Umbilical cord (tissue), 2 donors: ENCODE measurements around the gene MED22. TPM values are rescaled to one million over a fixed set of nuclear protein-coding genes. Genes with fewer than 3 reads are reported as not detected.

Source experiments
- DNase-seq: peaks from one replicate; pipeline ENCODE4 v3.0.0-alpha.2; 2015; ENCODE audit warnings: low spot score
- total RNA-seq: library from RNA; depleted of rRNA; stranded (reverse); fragments of >200 nt; gene quantifications from one replicate; pipeline ENCODE4 v1.2.3, GENCODE V29; 2014; ENCODE audit warnings: low replicate concordance; ENCODE audit not compliant: insufficient read depth

Gene MED22
- total RNA-seq, 1 donor from 2014 or later, result 27.7 TPM

DNA sequence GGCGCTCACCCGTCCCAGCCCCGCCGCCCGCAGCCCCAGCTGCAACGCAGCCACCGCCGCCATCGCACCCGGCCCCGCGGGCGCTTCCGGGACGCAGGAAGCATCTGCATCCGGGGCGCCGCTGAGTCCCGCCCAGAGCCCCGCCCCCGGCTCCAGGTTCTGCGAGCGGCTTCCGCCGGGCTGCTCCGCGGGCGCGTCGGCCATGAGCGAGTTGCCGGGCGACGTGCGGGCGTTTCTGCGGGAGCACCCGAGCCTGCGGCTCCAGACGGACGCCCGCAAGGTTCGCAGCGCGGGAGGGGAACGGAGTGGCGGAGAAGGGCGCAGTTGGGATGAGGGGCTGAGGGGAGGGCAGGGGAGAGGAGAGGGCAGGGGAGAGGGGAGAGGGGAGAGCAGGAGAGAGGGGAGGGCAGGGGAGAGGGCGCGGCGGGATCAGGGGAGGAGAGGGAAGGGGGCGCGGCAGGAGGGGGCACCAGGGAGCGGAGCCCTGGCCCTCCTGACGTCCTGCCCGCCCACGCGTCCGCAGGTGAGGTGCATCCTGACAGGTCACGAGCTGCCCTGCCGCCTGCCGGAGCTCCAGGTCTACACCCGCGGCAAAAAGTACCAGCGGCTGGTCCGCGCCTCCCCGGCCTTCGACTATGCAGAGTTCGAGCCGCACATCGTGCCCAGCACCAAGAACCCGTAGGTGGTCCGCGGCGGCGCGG lies 8.6 kb upstream of the MED22 start, which contains the start of the genes SURF1 and SURF2:
Gene SURF1, minus strand, starts transcription at position 97 of the 701 bp plus-strand sequence. Its CDS starts 34 bp downstream, at position 63.
Gene SURF2, plus strand, starts transcription at position 160 of the 701 bp plus-strand sequence. Its CDS starts 43 bp downstream, at position 203.
- DNase-seq, result peak; percentile 88

- DNase-seq, result no peak
Measured at GRCh38 chr9:133355881-133356357, 8.0 kb upstream of the MED22 start.

DNA sequence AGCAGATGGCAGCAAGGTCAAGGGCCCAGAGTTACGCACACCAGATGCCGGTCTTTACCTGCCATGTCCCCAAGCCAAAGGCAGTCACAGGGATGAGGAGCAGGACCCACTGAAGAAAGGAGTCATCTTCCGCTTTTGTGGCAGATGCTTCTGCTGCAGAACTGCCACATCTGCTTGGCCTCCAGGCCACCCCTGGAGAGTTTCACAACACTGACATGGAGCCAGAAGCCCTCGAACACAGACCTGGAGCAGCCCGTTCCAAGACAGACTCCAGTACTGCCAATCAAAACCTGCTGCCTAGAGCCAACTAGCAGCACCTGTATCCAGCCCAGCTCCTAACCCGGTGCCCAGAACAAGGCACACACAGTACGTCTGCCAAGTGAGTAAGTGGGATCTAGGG lies 6.8 kb upstream of the MED22 start:
- DNase-seq, result no peak

DNA sequence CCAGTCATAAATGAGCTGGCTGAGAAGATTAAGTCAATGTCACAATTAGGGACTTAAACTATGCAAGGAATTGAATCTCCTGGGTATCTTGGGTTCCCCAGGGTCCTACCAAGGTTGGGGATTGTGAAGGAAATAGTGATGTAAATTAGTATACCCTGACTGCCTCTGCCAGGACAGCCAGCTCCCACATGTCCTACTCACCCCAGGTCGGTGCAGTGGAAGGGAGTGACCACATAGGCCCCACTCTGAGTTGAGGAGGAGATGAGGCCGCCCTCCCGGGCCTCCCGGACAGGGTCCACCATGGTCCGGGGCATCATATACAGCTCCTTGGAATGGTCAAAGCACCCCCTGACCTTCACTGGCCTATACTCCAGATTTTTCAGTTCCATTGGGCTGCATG lies 5.6 kb upstream of the MED22 start:
- DNase-seq, result no peak

GRCh38 chr9:133352635-133353340 lies 4.9 kb upstream of the MED22 start:
- DNase-seq, result no peak

DNA sequence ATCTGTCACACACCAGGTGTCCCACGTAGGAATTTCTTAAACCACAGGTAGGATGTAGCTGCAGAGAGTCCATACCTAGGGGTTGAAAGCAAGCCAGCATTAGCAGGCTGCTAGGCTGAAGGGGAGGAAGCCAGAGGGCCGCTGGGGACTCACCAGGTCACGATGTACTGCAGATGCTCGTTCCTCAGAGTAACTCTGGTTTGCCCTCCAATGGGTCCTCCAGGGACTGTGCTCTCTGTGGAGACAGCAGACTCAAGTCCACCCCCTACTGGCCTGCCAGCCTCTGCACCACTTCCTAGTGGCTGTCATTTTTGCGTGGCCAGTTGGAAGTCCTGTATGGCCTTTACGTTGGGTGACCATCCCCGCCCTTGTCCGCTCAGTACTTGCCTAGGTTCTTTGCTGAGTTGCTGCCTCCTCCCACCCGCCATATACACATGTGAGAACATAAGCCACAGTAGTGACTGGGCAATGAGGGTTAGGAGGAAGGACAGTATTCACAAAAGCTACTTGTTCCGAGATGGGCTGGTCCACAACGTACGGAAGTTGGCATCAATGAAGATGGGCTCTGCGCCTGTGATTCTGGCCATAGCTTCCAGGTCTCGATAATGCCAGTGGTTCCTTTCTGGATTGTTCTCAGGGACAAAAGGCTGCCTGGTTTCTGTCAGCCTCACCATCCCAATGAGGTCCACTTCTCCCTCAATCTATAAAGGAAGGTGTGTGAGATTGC lies 4.1 kb upstream of the MED22 start:
- DNase-seq, result no peak

- no peak for DNase-seq
Measured at GRCh38 chr9:133351526-133351907, 3.6 kb upstream of the MED22 start.

GRCh38 chr9:133349965-133350616 lies 2.2 kb upstream of the MED22 start:
- DNase-seq, result no peak

- DNase-seq, result no peak
Measured at GRCh38 chr9:133348718-133349573, 1.0 kb upstream of the MED22 start.

- DNase-seq, result peak; percentile 47
Measured at GRCh38 chr9:133347515-133347984, 381 bp downstream of the MED22 start.

GRCh38 chr9:133346021-133346785 lies 1.7 kb downstream of the MED22 start:
- no peak for DNase-seq

GRCh38 chr9:133345596-133345995 lies 2.3 kb downstream of the MED22 start:
- no peak for DNase-seq

DNA sequence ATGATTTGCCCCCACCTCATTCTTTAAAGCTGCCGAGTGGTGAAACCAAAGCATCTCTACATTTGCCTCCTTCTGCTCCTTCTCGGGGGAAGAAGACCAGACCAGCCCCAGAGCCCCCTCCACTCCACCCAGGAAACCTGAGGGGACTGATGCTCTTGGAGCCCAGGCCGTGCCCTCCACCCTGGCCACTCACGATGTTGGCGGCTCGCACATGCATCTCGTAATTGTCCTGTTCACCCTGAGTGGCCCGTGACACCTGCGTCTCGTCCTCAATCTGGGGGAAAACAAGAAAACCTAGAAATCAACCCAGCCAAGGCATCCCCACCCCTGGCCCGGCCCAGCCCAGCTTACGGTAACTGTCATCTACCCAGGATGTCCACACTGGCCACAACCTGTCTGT lies 3.0 kb downstream of the MED22 start:
- no peak for DNase-seq

DNA sequence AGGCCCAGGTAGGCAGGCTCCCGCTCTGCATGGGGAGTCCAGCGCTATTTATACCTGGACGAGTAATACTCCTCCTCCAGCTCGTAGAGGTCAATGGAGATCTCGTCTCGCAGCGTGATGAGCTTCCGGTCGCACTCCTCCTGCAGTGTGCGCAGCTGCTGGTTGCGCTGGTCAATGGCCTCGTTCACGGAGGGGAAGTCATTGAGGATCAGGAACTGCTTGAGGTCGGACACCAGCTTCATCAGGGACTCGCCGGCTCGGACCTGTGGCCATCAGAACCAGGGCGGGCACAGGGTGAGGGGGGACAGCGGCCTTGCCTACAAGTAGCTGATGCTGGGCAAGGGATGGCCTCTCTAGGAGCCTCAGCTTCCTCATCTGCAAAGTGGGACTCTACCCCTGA lies 3.9 kb downstream of the MED22 start:
- no peak for DNase-seq

DNA sequence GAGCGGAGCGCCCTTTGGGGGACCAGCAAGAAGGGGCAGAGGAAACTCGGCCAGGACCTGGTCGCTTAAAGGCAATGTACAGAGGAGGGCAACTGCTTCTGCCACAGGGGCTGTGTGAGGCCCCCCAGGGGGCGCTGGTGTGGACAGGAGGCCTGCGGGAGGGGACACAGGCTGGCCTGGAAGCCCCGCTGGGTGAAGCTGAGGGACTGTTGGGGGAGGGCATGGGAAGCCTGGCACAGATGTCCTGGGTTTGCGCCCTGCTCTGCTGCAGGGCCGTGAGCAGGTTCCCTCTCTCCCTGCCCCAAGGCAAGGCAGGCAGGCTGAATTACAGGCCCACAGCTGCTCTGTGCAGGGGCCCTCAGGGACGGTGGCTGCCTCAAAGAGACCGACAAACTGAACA lies 5.4 kb downstream of the MED22 start:
- DNase-seq, result no peak

- DNase-seq, result no peak
Measured at GRCh38 chr9:133342069-133342406, 5.9 kb downstream of the MED22 start.

- DNase-seq, result no peak
Measured at GRCh38 chr9:133341369-133342068, 6.4 kb downstream of the MED22 start.

- DNase-seq, result no peak
Measured at GRCh38 chr9:133340916-133341315, 7.0 kb downstream of the MED22 start.

GRCh38 chr9:133340256-133340655 lies 7.7 kb downstream of the MED22 start:
- no peak for DNase-seq
